HepG2 (cell line): ENCODE results near the gene CAPN14. TPM values are rescaled to one million over a fixed set of nuclear protein-coding genes. Genes with fewer than 3 reads are reported as not detected.

Source experiments
- ATAC-seq: fragments of 200-7000 bp; cut with Tn5 transposase; 3 replicates; pipeline ENCODE4 v1.9.1; 2020; ENCODE audit warnings: mild to moderate bottlenecking, moderate library complexity
- BruUV-seq: library from RNA; stranded (reverse); fragments of 400-500 nt; replicated peaks from 2 replicates; lab custom pipeline; 2021; lab: Mats Ljungman, UMichigan
- CTCF ChIA-PET: fragments of 300-600 bp; formaldehyde crosslinking; extraction: SDS; loops from one replicate; lab custom pipeline; 2021; ENCODE audit warnings: low total read pairs, inconsistent platforms, low intra/inter-chr PET ratio; lab: Yijun Ruan, JAX
- POLR2A ChIA-PET: fragments of 350-600 bp; sonication (Branson Sonifier 250); formaldehyde crosslinking; loops from one replicate; lab custom pipeline; 2020; ENCODE audit warnings: antibody characterized with exemption, inconsistent platforms; lab: Yijun Ruan, JAX
- DNase-seq: peaks from one replicate; pipeline ENCODE4 v3.0.0-alpha.2; 2015; ENCODE audit warnings: low spot score
- FAIRE-seq: peaks from 3 replicates; lab custom pipeline; 2011; peaks lifted over from hg19 to GRCh38; lab: Jason Lieb, UNC
- H2AFZ ChIP-seq: one replicate; pipeline ENCODE4 v1.6.1; 2011; ENCODE audit warnings: low read length, inconsistent platforms
- H3K27ac ChIP-seq: fragments of 300-600 bp; 3 replicates; pipeline ENCODE4 v1.8.0; 2011; ENCODE audit warnings: mixed run types, mild to moderate bottlenecking, mixed read lengths, low read length, inconsistent platforms; ENCODE audit not compliant: insufficient read depth; ENCODE audit errors: extremely low read length
- H3K27me3 ChIP-seq, 2 experiments: fragments of 200-600 bp in 1 of 2; 2 replicates in 1 of 2; 3 replicates in 1 of 2; pipeline versions ENCODE4 v1.6.0 to v1.8.0; 2011; ENCODE audit warnings: low read length in 2 of 2, mild to moderate bottlenecking in 2 of 2, moderate library complexity in 2 of 2, inconsistent platforms in 1 of 2; ENCODE audit not compliant: insufficient read depth in 2 of 2, control insufficient read depth in 1 of 2
- H3K36me3 ChIP-seq, 2 experiments: fragments of 200-600 bp in 1 of 2; replicated peaks in 1 of 2; 2 replicates in 1 of 2; 3 replicates in 1 of 2; pipeline versions ENCODE4 v1.5.1 to v1.8.0; 2011; ENCODE audit warnings: low read length in 2 of 2, inconsistent platforms in 1 of 2; ENCODE audit not compliant: insufficient read depth in 2 of 2, control insufficient read depth in 1 of 2
- H3K4me1 ChIP-seq: 2 replicates; pipeline ENCODE4 v1.5.1; 2012; ENCODE audit warnings: low read length, inconsistent platforms; ENCODE audit not compliant: insufficient read depth
- H3K4me2 ChIP-seq: 2 replicates; pipeline ENCODE4 v1.6.0; 2011; ENCODE audit warnings: low read depth, low read length, inconsistent platforms
- H3K4me3 ChIP-seq, 3 experiments: fragments of 200-600 bp in 1 of 3; sonication (generic), shearing (Covaris generic) in 1 of 3; replicated peaks in 1 of 3; 2 replicates each; pipeline ENCODE4 v1.5.1; 2011 to 2016; ENCODE audit warnings: low read length in 3 of 3, inconsistent platforms in 2 of 3, low read depth in 2 of 3, mild to moderate bottlenecking in 2 of 3, control low read depth in 1 of 3, mixed read lengths in 1 of 3; ENCODE audit not compliant: insufficient read depth in 1 of 3
- H3K79me2 ChIP-seq: one replicate; pipeline ENCODE4 v1.6.1; 2011; ENCODE audit warnings: low read length, inconsistent platforms; ENCODE audit not compliant: insufficient read depth
- H3K9ac ChIP-seq: 2 replicates; pipeline ENCODE4 v1.6.0; 2011; ENCODE audit warnings: mild to moderate bottlenecking, low read depth, low read length, inconsistent platforms; ENCODE audit not compliant: insufficient read depth
- H3K9me3 ChIP-seq: 2 replicates; pipeline ENCODE4 v1.5.1; 2012; ENCODE audit warnings: mild to moderate bottlenecking, low read length
- H4K20me1 ChIP-seq: 2 replicates; pipeline ENCODE4 v1.6.0; 2011; ENCODE audit warnings: inconsistent platforms, mild to moderate bottlenecking, low read length, moderate library complexity; ENCODE audit not compliant: insufficient read depth
- MIXL1 ChIP-seq: IDR thresholded peaks from 2 replicates; pipeline ENCODE4 v1.6.1; 2016
- XBP1 ChIP-seq: sonication (generic); formaldehyde crosslinking; IDR thresholded peaks from 2 replicates; pipeline ENCODE4 v1.5.0; 2020; ENCODE audit warnings: missing genetic modification reagents
- ZMYM2 ChIP-seq: sonication (generic); formaldehyde crosslinking; IDR thresholded peaks from 2 replicates; pipeline ENCODE4 v1.8.0; 2022; ENCODE audit warnings: mild to moderate bottlenecking, missing genetic modification reagents
- ZMYM3 ChIP-seq: sonication (generic); formaldehyde crosslinking; IDR thresholded peaks from 2 replicates; pipeline ENCODE4 v1.5.1; 2020; ENCODE audit warnings: mild to moderate bottlenecking, missing genetic modification reagents
- WGBS: methylation state at CpG from one replicate; pipeline ENCODE4 v1.1.6; 2017; ENCODE audit warnings: low lambda C conversion rate; 5-methylcytosine and 5-hydroxymethylcytosine counted together
- in situ Hi-C: cut with HindIII; loops from 2 replicates; pipeline ENCODE4 v1.10.0; 2017; ENCODE audit warnings: low pct_unique_long_range_greater_than_20kb; ENCODE audit not compliant: extremely low pct_ligation_motif_present
- intact Hi-C: fragments of 100-400 bp; cut with micrococcal nuclease; formaldehyde crosslinking; loops from one replicate; pipeline ENCODE4 v1.10.0; 2022; ENCODE audit not compliant: unreplicated experiment
- polyA plus RNA-seq, 8 experiments: library from polyadenylated mRNA; depleted of rRNA in 3 of 8; stranded (reverse) in 7 of 8; unstranded in 1 of 8; fragments of >200 nt; fragmentation: Illumina TruSeq in 4 of 8; extraction: Trizol in 4 of 8; gene quantifications; 2 replicates each; pipeline versions ENCODE4 v1.2.1 to v1.2.3, GENCODE V29; 2011 to 2016; ENCODE audit warnings: low read depth in 4 of 8, missing spikeins in 1 of 8, mixed read lengths in 1 of 8; ENCODE audit not compliant: insufficient read depth in 1 of 8
- total RNA-seq, 5 experiments: library from RNA; depleted of rRNA; stranded (reverse); fragments of >200 nt; fragmentation: Illumina TruSeq; extraction: Trizol; gene quantifications; 2 replicates each; pipeline ENCODE4 v1.2.3, GENCODE V29; 2016; ENCODE audit warnings: low read depth in 1 of 5
- TF ChIP-seq, protein P1 (sequence below): sonication (generic); formaldehyde crosslinking; IDR thresholded peaks from 2 replicates; pipeline ENCODE4 v1.4.0; 2020; ENCODE audit warnings: missing genetic modification reagents, borderline replicate concordance

The CAPN14 gene
- total and polyA plus RNA-seq, 2 of the 13 experiments (the other 11 are each of a cell fraction or from before 2014, with no cell fraction given), result not detected

DNA sequence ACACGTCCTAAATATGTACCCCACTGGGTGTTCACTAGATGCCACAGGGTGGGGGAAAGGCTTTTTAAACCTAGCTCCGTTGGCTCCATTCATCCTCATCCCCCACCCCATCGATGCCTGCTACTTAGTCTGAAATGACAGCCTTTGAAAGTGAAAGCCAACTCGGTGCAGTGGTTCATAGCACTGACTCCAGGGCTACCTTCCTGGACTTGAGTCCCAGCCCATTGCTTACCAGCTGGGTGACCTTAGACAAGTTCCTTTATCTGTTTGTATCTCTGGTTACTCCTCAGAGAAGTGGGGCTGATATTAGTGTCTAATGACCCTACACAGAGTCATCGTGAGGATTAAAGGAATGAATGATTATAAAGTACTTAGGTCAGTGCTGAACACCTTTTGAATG lies 41.0 kb upstream of the CAPN14 start (continued):
- TF ChIP-seq XBP1 (CRISPR knock-in tag), result no peak

DNA sequence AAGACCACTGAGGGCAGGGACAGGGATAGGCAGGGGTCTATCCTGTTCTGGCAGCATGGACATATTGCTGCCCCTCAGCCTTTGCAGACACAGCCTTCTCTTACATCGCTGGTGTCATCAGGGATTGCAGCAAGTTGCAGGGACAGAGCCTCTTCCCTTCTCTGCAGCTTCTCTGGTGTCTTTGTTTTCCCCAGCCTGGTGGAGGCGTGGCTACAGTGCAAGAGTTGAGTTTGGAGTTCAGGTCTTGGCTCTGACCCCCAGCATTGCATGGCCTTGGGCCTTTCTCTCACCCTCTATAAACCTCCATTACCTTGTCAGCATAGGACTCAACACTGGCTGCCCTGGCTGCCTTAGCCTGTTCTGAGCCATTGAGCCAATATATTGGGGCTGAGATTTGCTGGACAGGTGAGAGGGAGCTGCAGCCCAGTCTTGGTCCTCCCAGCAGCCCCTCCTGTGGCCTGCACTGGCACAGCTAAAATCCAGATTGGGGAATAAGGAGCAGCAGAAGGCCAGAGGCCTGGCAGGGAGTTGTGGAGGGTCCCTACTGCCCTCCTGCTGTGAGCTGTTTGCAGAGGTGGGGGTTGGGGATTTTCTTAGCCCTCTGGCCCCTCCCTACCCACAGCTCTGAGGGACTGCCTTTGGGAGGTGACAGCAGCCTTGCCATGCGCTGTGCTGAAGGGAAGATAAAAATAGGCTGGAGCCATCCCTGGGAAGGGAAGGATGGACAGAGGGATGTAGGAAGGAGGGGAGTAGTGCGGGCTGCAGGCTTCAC lies 39.5 kb upstream of the CAPN14 start:
- no peak for TF ChIP-seq ZMYM2 (CRISPR knock-in tag)
- TF ChIP-seq MIXL1 (CRISPR knock-in tag), result no peak
- TF ChIP-seq, protein P1, sequence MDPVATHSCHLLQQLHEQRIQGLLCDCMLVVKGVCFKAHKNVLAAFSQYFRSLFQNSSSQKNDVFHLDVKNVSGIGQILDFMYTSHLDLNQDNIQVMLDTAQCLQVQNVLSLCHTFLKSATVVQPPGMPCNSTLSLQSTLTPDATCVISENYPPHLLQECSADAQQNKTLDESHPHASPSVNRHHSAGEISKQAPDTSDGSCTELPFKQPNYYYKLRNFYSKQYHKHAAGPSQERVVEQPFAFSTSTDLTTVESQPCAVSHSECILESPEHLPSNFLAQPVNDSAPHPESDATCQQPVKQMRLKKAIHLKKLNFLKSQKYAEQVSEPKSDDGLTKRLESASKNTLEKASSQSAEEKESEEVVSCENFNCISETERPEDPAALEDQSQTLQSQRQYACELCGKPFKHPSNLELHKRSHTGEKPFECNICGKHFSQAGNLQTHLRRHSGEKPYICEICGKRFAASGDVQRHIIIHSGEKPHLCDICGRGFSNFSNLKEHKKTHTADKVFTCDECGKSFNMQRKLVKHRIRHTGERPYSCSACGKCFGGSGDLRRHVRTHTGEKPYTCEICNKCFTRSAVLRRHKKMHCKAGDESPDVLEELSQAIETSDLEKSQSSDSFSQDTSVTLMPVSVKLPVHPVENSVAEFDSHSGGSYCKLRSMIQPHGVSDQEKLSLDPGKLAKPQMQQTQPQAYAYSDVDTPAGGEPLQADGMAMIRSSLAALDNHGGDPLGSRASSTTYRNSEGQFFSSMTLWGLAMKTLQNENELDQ (CRISPR knock-in tag), result no peak
- TF ChIP-seq ZMYM3 (CRISPR knock-in tag), result no peak
- TF ChIP-seq, all 625 proteins: peak for 0
- no peaks in the 10 kb centered on the region for H4K20me1 ChIP-seq
- no peak overlapping the region for H2AFZ ChIP-seq
- no peaks in the 10 kb centered on the region for H3K4me1 ChIP-seq
- no peak for FAIRE-seq
- in situ Hi-C loops, result no loop called here
- POLR2A ChIA-PET, result no interaction called here
- BruUV-seq, result no TSS peak
- intact Hi-C loops, result no loop called here
- no peaks in the 10 kb centered on the region for H3K36me3 ChIP-seq
- H3K9me3 ChIP-seq, result no peaks in the 10 kb centered on the region
- H3K4me2 ChIP-seq, result no peak overlapping the region
- CTCF ChIA-PET, result no interaction called here
- ATAC-seq, result peak; percentile 53
- no peak overlapping the region for H3K27ac ChIP-seq
- H3K27me3 ChIP-seq, result peaks cover 0 to 13% of the 10 kb centered on the region in 2 experiments; a peak in 1 of 5 replicates
- 22% methylated on average over 4 of the region's 4 CpGs for WGBS
- H3K4me3 ChIP-seq, result no peak overlapping the region
- DNase-seq, result no peak
- no peak overlapping the region for H3K9ac ChIP-seq
- H3K79me2 ChIP-seq, result no peaks in the 10 kb centered on the region
